OCI-LY7 (cell line): ENCODE results near the gene PDZD2. TPM values are rescaled to one million over a fixed set of nuclear protein-coding genes. Genes with fewer than 3 reads are reported as not detected.

Experiments
- BruUV-seq: library from RNA; stranded (reverse); fragments of 400-500 nt; replicated peaks from 2 replicates; lab custom pipeline; 2021; lab: Mats Ljungman, UMichigan
- CTCF ChIA-PET: fragments of 300-600 bp; sonication (Branson Sonifier 250); formaldehyde crosslinking; loops from one replicate; lab custom pipeline; 2022; ENCODE audit warnings: antibody characterized with exemption; ENCODE audit not compliant: unreplicated experiment; lab: Charles Lee
- POLR2A ChIA-PET: fragments of 300-600 bp; sonication (Branson Sonifier 250); formaldehyde crosslinking; loops from one replicate; lab custom pipeline; 2022; ENCODE audit warnings: antibody characterized with exemption; lab: Charles Lee
- DNase-seq: peaks from one replicate; pipeline ENCODE4 v3.0.0-alpha.2; 2015; ENCODE audit warnings: low spot score
- H2AFZ ChIP-seq: fragments of 200-600 bp; sonication (generic), shearing (Covaris generic); 2 replicates; pipeline ENCODE4 v1.6.1; 2014; ENCODE audit warnings: mild to moderate bottlenecking, antibody characterized with exemption, low read length, moderate library complexity
- H3K27ac ChIP-seq: fragments of 200-600 bp; sonication (generic); 2 replicates; pipeline ENCODE4 v1.5.1; 2014; ENCODE audit warnings: mixed run types, low read depth, mild to moderate bottlenecking, moderate library complexity, low read length, inconsistent platforms; ENCODE audit not compliant: poor library complexity, severe bottlenecking
- H3K36me3 ChIP-seq: fragments of 200-600 bp; sonication (generic); 2 replicates; pipeline ENCODE4 v1.6.1; 2014; ENCODE audit warnings: mild to moderate bottlenecking, antibody characterized with exemption, low read length, moderate library complexity, mixed read lengths; ENCODE audit not compliant: insufficient read depth
- H3K4me1 ChIP-seq: fragments of 200-600 bp; sonication (generic); 2 replicates; pipeline ENCODE4 v1.5.1; 2014; ENCODE audit warnings: mild to moderate bottlenecking, low read length; ENCODE audit not compliant: insufficient read depth, poor library complexity, severe bottlenecking
- H3K4me2 ChIP-seq: fragments of 200-600 bp; sonication (generic); 2 replicates; pipeline ENCODE4 v1.6.1; 2014; ENCODE audit warnings: mild to moderate bottlenecking, low read length
- H3K4me3 ChIP-seq: fragments of 200-600 bp; sonication (generic); 2 replicates; pipeline ENCODE4 v1.5.1; 2014; ENCODE audit warnings: mild to moderate bottlenecking, low read depth, low read length; ENCODE audit not compliant: poor library complexity, severe bottlenecking
- H3K79me2 ChIP-seq: fragments of 200-600 bp; sonication (generic); 2 replicates; pipeline ENCODE4 v1.6.1; 2016; ENCODE audit warnings: low read depth, mild to moderate bottlenecking, low read length, moderate library complexity, mixed read lengths; ENCODE audit not compliant: insufficient read depth
- H3K9me2 ChIP-seq: fragments of 200-600 bp; sonication (generic); 2 replicates; pipeline ENCODE4 v1.6.1; 2016; ENCODE audit warnings: mild to moderate bottlenecking, low read length, mixed read lengths; ENCODE audit not compliant: insufficient read depth
- H3K9me3 ChIP-seq: fragments of 200-600 bp; sonication (generic); 2 replicates; pipeline ENCODE4 v1.6.1; 2014; ENCODE audit warnings: mild to moderate bottlenecking, mixed run types, low read length, mixed read lengths
- H4K20me1 ChIP-seq: fragments of 200-600 bp; sonication (generic); 2 replicates; pipeline ENCODE4 v1.6.1; 2014; ENCODE audit warnings: mild to moderate bottlenecking, antibody characterized with exemption, low read length, moderate library complexity, mixed read lengths; ENCODE audit not compliant: insufficient read depth
- CTCF ChIP-seq: fragments of 200-600 bp; sonication (generic); conservative IDR thresholded peaks from 2 replicates; pipeline ENCODE4 v1.5.1; 2014; ENCODE audit warnings: mild to moderate bottlenecking, antibody characterized with exemption, low read length, moderate library complexity, mixed read lengths
- EZH2phosphoT487 ChIP-seq: fragments of 200-600 bp; sonication (generic); IDR thresholded peaks from 2 replicates; pipeline ENCODE4 v1.6.1; 2018; ENCODE audit warnings: low read depth, borderline replicate concordance, mild to moderate bottlenecking, mixed run types, antibody characterized with exemption, low read length, moderate library complexity, mixed read lengths
- intact Hi-C: fragments of 100-400 bp; cut with micrococcal nuclease; formaldehyde crosslinking; loops from one replicate; pipeline ENCODE4 v1.10.0; 2022; ENCODE audit not compliant: unreplicated experiment
- total RNA-seq, 2 experiments: library from RNA; depleted of rRNA in 1 of 2; stranded (reverse); fragments of >200 nt in 1 of 2; shearing (Covaris generic) in 1 of 2; gene quantifications; 2 replicates each; pipeline ENCODE4 v1.2.3, GENCODE V29; 2014 to 2022

The PDZD2 gene
- total RNA-seq, 2 experiments from 2014 or later = 8.6 to 10.6 TPM

GRCh38 chr5:31720004-31720403 is 81.1 kb downstream of the PDZD2 start:
- no peaks in the 10 kb centered on the region for H3K36me3 ChIP-seq
- no peak overlapping the region for H3K27ac ChIP-seq
- H4K20me1 ChIP-seq = no peaks in the 10 kb centered on the region
- no peak overlapping the region for H3K4me3 ChIP-seq
- no peaks in the 10 kb centered on the region for H3K9me2 ChIP-seq
- no peaks in the 10 kb centered on the region for H3K9me3 ChIP-seq
- POLR2A ChIA-PET = no interaction called here
- TF ChIP-seq CTCF (no peak), EZH2phosphoT487 (no peak)
- intact Hi-C loops = no loop called here
- no peak for DNase-seq
- no TSS peak for BruUV-seq
- CTCF ChIA-PET = no interaction called here
- no peaks in the 10 kb centered on the region for H3K79me2 ChIP-seq
- H2AFZ ChIP-seq = no peak overlapping the region
- no peaks in the 10 kb centered on the region for H3K4me1 ChIP-seq
- H3K4me2 ChIP-seq = no peak overlapping the region

GRCh38 chr5:31720811-31721345 is 81.9 kb downstream of the PDZD2 start:
- TF ChIP-seq EZH2phosphoT487 (no peak), CTCF (no peak)
- H2AFZ ChIP-seq = no peak overlapping the region
- DNase-seq = no peak
- no peak overlapping the region for H3K4me2 ChIP-seq
- POLR2A ChIA-PET = no interaction called here
- no peaks in the 10 kb centered on the region for H3K79me2 ChIP-seq
- intact Hi-C loops = no loop called here
- no peaks in the 10 kb centered on the region for H3K4me1 ChIP-seq
- no peak overlapping the region for H3K27ac ChIP-seq
- no peaks in the 10 kb centered on the region for H3K36me3 ChIP-seq
- H4K20me1 ChIP-seq = no peaks in the 10 kb centered on the region
- no peak overlapping the region for H3K4me3 ChIP-seq
- CTCF ChIA-PET = no interaction called here
- no peaks in the 10 kb centered on the region for H3K9me2 ChIP-seq
- no peaks in the 10 kb centered on the region for H3K9me3 ChIP-seq
- BruUV-seq = no TSS peak

- Histone ChIP-seq H3K9me2 (no peaks in the 10 kb centered on the region), H3K4me3 (no peak overlapping the region), H4K20me1 (no peaks in the 10 kb centered on the region), H3K79me2 (no peaks in the 10 kb centered on the region), H3K36me3 (no peaks in the 10 kb centered on the region), H3K4me1 (no peaks in the 10 kb centered on the region), H3K27ac (no peak overlapping the region), H3K9me3 (no peaks in the 10 kb centered on the region), H3K4me2 (no peak overlapping the region), H2AFZ (no peak overlapping the region)
- no TSS peak for BruUV-seq
- ChIA-PET POLR2A (no interaction called here), CTCF (no interaction called here)
- intact Hi-C loops = no loop called here
- DNase-seq = no peak
- TF ChIP-seq EZH2phosphoT487 (no peak), CTCF (no peak)
Observed at GRCh38 chr5:31722111-31722510, 83.2 kb downstream of the PDZD2 start.
